Cerebellar cortex (tissue), 1 donor: ENCODE data around the gene IFNGR1.

Experiments used
- DNase-seq: peaks from one replicate; pipeline ENCODE4 v3.0.0-alpha.2; 2015; ENCODE audit warnings: low spot score

Gene IFNGR1

GRCh38 chr6:137150072-137150471 lies 69.1 kb downstream of the IFNGR1 start:
- DNase-seq, result no peak

- no peak for DNase-seq
These were observed 70.2 kb downstream of the IFNGR1 start for GRCh38 chr6:137149035-137149393.

- no peak for DNase-seq
These were observed 70.7 kb downstream of the IFNGR1 start for GRCh38 chr6:137148306-137149034.
